HuH-7.5 (cell line): Measurements from ENCODE around the gene STX1A.
A peak's percentile ranks its signal among the peaks of the same experiment; 100 is the strongest.
"Not testable (repeated sequence)": the region's sequence is repeated elsewhere in the genome, so short reads cannot be mapped to it uniquely, and the experiment has no call there.

Experiments
- DNase-seq: peaks from one replicate; pipeline ENCODE4 v3.0.0; 2011; ENCODE audit warnings: low spot score

The STX1A gene

GRCh38 chr7:73735528-73735905 is 16.0 kb upstream of the STX1A start:
- no peak for DNase-seq

DNA sequence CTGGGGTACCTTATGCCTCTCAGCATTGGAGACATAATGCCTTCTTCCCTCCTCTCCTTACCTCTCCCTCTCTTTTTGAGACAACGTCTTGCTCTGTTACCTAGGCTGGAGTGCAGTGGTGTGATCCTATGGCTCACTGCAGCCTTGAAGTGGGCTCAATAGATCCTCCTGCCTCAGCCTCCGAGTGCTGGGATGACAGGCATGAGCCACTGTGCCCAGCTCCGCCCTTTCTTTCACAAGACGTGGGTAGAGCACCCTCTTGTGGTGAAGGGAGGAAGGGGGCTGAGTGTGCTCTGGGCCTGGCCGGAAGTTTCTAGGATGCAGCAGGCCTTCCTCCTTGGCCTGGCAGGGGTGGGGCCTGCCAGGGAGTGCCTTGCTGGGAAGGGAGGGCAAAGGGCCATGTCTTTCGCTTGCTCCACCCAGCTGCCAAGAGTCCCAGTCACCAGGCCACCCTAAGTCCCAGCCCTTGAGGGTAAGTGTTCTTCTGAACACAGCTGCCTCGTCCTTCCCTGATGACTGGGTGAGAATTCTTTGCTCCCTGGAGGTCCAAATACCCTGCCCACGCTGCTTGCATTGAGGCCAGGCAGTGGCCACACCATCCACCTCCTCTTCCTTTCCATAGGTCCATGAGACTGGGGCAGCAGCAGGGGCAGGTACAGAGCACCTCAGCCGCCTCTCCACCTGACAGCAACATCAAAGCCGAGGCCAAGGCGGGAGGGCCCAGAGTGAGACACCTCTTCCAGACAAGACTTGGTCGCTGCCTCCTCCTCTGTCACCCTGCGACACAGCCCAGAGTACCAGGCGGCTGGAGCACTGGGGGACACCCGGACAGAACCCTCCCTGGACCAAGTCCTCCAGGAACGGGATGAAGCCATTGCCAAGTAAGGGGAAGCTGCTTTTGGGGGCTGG is 15.4 kb upstream of the STX1A start:
- DNase-seq: peak; percentile 68

GRCh38 chr7:73732397-73732796 is 12.9 kb upstream of the STX1A start:
- DNase-seq: no peak

GRCh38 chr7:73730485-73730884 is 11.0 kb upstream of the STX1A start:
- no peak for DNase-seq

DNA sequence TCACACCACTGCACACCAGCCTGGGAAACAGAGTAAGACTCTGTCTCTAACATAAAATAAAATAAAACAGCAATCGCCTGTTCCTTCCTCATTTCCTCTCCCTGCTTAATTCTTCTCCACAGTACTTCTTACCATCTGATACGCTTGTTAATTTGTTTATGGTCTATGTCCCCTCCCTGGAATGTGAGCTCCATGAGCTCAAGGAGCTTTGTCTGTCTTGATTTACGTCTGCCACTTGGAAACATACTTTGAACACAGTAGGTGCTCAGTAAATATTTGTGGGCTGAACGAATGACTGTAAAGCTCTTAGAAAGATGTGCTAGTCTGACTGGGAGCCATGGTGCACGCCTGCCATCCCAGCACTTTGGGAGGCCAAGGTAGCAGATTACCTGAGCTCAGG is 9.1 kb upstream of the STX1A start:
- DNase-seq: no peak

DNA sequence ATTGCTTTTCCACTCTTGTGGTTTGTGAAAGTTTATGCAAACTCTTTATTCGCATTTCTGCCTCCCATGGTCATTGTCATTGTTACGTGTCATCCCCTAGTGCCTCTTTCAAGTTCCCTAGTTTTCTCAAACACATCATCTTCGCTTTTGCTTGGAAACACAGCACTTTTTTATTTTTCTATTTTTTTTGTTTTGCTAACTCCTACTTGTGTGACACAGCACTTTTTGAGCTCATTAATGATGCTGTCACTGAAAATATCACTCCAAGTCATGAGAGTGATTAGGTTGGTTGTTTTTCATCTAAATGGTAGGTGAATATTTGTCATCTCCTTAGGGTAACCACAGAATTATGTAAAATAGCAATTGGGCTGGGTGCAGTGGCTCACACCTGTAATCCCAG is 8.5 kb upstream of the STX1A start:
- no peak for DNase-seq

- no peak for DNase-seq
Measured at GRCh38 chr7:73726083-73726466, 6.6 kb upstream of the STX1A start.

DNA sequence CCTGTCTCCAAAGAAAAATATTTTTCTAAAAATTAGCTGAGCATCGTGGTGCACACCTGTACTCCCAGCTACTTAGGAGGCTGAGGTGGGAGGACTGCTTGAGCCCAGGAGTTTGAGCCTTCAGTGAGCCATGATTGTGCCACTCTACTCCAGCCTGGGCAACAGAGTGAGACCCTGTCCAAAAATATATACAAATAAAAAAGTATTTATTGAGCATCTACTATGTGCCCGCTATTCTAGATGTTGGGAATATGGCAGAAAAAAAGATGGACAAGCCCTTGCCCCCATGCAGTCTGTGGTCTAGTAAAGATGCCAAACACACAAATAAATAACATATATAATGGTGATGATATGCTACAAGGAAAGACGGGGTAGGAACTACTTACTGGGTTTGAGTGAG is 4.3 kb upstream of the STX1A start:
- no peak for DNase-seq

DNA sequence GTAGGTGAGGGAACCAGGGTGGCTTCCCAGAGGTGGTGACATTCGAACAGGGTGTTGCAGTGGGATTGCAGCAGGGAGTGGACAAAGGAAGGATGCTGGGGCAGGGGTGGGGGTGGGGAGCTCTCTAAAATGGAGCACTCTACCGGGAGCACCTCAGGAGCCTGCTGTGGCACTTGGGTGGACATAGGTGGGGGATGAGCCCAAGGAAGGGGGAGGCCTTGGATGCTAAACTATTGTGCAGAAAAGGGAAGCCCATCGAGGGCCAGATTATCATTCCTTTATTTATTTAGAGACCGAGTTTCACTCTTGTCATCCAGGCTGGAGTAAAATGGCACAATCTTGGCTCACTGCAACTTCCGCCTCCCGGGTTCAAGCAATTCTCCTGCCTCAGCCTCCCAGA is 3.3 kb upstream of the STX1A start:
- DNase-seq: no peak

- DNase-seq: not testable (repeated sequence)
Measured at GRCh38 chr7:73722182-73722581, 2.7 kb upstream of the STX1A start.

DNA sequence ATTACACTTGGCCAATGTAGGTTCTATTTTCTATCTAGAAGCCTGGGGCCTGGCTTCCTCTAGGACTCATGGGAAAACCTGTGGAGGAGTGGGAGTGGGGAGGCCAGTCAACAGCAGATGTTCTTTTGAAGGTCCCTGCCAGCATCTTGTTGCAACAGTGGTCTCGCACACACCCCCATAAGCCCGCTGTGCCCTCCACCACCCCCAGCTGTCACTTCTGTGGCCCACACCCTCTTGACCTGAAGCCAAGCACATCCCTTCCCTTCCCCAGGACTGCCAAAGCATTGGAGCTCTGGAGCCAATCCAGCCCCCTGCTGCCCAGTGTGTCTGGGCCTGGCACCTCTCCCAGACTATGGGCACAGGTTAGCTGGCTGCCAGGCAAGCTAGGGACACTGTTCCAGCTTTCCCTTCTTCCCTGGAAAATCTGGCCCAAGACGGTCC is 1.9 kb upstream of the STX1A start:
- DNase-seq: no peak

DNA sequence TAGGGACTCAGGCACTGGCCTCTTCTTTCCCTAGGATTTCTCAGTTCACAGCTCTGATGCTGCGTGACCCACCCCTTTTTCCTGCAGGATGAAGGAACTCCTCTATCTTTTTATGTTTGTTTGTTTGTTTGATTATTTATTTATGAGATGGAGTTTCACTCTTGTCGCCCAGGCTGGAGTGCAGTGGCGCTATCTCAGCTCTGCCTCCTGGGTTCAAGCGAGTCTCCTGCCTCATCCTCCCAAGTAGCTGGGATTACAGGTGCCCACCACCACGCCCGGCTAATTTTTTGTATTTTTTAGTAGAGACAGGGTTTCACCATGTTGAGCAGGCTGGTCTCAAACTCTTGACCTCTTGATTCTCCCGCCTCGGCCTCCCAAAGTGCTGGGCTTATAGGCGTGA is 974 bp upstream of the STX1A start:
- DNase-seq: not testable (repeated sequence)

GRCh38 chr7:73719806-73720169 is 319 bp upstream of the STX1A start:
- no peak for DNase-seq

DNA sequence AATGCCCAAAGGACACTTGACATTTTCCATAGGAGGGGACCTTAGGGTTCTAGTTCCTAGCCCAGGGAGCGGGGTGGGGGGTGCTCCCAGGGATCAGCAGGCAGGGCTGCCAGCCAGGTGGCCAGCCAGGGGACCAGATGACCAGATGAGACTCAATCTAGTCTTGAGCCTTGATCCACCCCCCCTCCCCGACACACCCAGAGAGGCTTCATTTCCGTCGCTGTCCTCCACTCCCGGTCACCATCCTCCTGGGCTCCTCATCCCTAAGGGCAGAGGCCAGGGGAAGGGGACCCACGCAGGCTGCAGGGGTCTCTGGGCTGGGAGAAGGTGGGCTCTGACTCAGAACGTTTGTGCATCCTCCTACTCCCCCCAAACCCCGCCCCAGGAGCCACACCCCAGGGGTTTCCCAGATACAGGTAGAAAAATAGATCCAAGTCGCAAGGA is 1.0 kb downstream of the STX1A start:
- no peak for DNase-seq

GRCh38 chr7:73717991-73718405 is 1.5 kb downstream of the STX1A start:
- no peak for DNase-seq

DNA sequence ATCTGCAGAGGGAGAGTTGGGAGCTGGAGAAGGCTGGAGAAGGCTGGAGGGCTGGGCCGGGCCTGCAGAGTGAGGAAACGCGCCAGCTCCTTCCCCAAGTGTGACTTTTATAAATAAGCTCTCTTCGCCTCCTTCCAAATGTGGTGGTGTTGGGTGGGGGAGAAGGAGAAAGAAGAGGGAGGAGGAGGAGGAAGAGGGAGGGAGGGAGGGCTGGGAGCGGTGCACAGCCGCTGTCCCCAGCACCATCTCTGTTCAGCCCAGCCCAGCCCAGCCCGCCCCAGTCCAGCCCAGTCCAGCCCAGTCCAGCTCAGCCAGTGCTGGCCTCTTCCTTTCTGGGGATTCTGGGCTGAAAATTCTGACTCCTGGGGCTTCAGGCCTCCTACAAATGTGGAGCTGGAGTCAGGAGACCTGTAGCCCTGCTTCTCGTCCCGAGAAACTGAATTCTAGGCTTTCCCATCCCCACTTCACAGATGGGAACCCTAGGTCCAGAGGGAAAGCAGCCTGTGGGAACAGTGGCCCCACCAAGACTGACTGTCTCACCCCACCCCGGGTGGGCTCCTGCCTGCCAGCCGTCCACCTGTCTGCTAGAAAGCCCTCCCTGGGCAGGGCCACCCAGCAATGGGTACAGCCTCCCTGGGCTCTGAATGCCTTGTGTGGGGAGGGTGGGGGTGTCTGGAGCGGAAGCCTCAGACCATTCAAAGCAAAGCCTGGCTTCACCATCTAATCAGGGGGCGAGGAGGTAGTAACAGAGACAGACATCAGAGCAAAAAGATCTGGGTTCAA is 2.3 kb downstream of the STX1A start:
- no peak for DNase-seq

GRCh38 chr7:73716318-73716890 is 3.1 kb downstream of the STX1A start:
- DNase-seq: no peak

- DNase-seq: peak; percentile 88
Measured at GRCh38 chr7:73715648-73716317, 3.7 kb downstream of the STX1A start.

DNA sequence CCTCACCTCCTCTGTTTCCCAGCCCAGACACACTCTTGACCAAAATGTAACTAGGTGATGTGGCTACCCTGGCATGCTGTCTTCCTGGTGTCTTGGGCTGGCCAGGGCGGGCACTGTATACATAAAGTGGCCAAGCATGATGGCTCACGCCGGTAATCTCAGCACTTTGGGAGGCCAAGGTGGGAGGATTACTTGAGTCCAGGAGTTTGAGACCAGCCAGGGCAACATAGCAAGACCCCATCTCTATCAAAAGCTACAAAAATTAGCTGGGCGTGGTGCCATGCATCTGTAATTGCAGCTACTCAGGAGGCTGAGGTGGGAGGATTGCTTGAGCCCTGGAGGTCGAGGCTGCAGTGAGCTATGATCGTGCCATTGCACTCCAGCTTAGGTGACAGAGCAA is 6.2 kb downstream of the STX1A start:
- not testable (repeated sequence) for DNase-seq

DNA sequence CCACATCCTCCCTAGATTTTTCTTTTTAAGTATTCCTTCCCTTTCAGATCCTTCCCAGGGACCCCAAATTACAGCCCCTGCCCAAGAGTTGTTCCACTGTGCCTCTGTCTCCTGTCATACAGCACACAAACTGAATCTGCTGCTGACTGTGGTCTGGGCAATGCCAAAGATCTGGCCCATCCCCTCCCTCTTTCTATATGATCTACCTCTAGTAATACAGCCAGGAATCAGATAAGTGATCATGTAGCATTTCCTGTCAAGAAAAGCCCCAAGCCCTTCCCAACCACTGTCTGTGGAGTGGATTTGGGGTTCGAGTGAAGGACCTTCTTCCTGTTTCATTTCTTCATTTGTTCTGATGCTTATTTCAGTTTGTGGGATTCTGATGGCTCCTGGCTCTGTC is 6.7 kb downstream of the STX1A start:
- DNase-seq: no peak

GRCh38 chr7:73708961-73709549 is 10.4 kb downstream of the STX1A start:
- DNase-seq: no peak

GRCh38 chr7:73707045-73707631 is 12.3 kb downstream of the STX1A start:
- no peak for DNase-seq
